Neutrophil (primary cell): ENCODE measurements around the gene ADAM15.

Source experiments
- H3K27ac ChIP-seq: fragments of 200-600 bp; sonication (generic); 2 replicates; pipeline ENCODE4 v1.5.1; 2016; ENCODE audit warnings: mild to moderate bottlenecking, moderate library complexity
- H3K27me3 ChIP-seq: fragments of 200-600 bp; sonication (generic); 2 replicates; pipeline ENCODE4 v1.6.0; 2016; ENCODE audit warnings: mild to moderate bottlenecking
- H3K36me3 ChIP-seq: fragments of 200-600 bp; sonication (generic); 2 replicates; pipeline ENCODE4 v1.5.1; 2017
- H3K4me1 ChIP-seq, 2 experiments: fragments of 200-600 bp in 1 of 2; sonication (generic) in 1 of 2; 1 replicate in 1 of 2; 2 replicates in 1 of 2; pipeline versions ENCODE4 v1.5.1 to v1.6.1; 2013 to 2016; ENCODE audit warnings: low read depth in 1 of 2, low read length in 1 of 2, mild to moderate bottlenecking in 1 of 2, moderate library complexity in 1 of 2; ENCODE audit not compliant: control insufficient read depth in 1 of 2, insufficient read depth in 1 of 2
- H3K4me3 ChIP-seq, 2 experiments: fragments of 200-600 bp in 1 of 2; sonication (generic) in 1 of 2; 1 replicate in 1 of 2; 2 replicates in 1 of 2; pipeline ENCODE4 v1.5.1; 2013 to 2016; ENCODE audit warnings: low read depth in 1 of 2, low read length in 1 of 2, mild to moderate bottlenecking in 1 of 2, moderate library complexity in 1 of 2
- H3K9me3 ChIP-seq: fragments of 200-600 bp; sonication (generic); 2 replicates; pipeline ENCODE4 v1.5.1; 2016
- TF ChIP-seq, protein P1 (sequence below): fragments of 200-600 bp; sonication (generic); IDR thresholded peaks from 2 replicates; pipeline ENCODE4 v1.5.1; 2016; ENCODE audit warnings: antibody characterized with exemption

ADAM15 gene

DNA sequence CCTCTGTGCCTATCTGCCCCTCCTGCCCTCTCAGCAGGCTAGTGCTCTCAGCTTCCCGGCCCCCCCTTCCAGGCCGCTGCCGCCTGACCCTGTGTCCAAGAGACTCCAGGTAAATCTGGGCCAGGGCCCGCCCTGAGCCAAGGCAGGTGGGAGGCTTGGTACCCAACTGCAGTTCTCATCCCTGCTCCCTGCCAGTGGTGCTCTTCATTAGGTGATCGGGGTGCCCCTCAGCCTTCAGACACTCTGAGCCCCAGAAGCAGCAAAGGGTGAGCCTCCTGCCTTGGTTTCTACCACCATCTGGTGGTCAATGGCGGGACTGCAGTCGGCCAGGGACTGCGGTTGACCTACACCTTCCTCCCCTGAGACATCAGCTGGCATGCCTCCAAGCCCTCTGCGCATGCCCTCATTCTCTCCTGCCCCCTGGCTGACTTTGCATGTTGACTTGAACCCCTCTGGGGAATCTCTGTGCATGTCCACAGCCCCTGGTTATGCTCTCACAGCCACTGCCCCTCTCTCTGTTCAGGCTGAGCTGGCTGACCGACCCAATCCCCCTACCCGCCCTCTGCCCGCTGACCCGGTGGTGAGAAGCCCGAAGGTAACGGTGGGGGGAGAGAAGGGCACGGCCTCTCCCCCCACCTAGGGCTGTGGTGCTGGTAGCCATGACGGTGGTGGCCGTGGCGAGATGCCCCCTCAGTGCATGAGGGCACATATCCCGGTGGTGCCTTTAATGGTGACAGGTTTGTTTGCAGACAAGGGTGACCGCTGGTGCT is 10.4 kb downstream of the ADAM15 start:
- TF ChIP-seq, protein P1, sequence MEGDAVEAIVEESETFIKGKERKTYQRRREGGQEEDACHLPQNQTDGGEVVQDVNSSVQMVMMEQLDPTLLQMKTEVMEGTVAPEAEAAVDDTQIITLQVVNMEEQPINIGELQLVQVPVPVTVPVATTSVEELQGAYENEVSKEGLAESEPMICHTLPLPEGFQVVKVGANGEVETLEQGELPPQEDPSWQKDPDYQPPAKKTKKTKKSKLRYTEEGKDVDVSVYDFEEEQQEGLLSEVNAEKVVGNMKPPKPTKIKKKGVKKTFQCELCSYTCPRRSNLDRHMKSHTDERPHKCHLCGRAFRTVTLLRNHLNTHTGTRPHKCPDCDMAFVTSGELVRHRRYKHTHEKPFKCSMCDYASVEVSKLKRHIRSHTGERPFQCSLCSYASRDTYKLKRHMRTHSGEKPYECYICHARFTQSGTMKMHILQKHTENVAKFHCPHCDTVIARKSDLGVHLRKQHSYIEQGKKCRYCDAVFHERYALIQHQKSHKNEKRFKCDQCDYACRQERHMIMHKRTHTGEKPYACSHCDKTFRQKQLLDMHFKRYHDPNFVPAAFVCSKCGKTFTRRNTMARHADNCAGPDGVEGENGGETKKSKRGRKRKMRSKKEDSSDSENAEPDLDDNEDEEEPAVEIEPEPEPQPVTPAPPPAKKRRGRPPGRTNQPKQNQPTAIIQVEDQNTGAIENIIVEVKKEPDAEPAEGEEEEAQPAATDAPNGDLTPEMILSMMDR = peak; percentile 99
- H3K36me3 ChIP-seq = peaks cover 46% of the 10 kb centered on the region

DNA sequence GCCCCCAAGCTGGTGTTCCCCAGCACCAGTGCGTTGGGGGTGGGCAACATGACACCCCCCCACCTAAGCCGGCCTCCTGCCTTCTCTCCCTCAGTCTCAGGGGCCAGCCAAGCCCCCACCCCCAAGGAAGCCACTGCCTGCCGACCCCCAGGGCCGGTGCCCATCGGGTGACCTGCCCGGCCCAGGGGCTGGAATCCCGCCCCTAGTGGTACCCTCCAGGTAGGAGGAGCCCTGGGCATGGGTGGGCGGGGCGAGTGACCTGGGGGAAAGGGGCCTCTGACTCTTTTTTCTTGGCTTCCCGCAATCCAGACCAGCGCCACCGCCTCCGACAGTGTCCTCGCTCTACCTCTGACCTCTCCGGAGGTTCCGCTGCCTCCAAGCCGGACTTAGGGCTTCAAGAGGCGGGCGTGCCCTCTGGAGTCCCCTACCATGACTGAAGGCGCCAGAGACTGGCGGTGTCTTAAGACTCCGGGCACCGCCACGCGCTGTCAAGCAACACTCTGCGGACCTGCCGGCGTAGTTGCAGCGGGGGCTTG is 11.1 kb downstream of the ADAM15 start:
- Histone ChIP-seq H3K27ac (no peak overlapping the region), H3K9me3 (no peaks in the 10 kb centered on the region), H3K4me1 (peaks cover 29 to 36% of the 10 kb centered on the region in 2 experiments), H3K27me3 (peaks cover 29% of the 10 kb centered on the region), H3K4me3 (no peak overlapping the region), H3K36me3 (peaks cover 40% of the 10 kb centered on the region)
- TF ChIP-seq, protein P1 = no peak

More for the DNA sequence above, 10.4 kb downstream of the ADAM15 start:
- Histone ChIP-seq H3K4me3 (no peak overlapping the region), H3K27ac (peak overlapping the region; percentile 23), H3K4me1 (peaks cover 29 to 36% of the 10 kb centered on the region in 2 experiments), H3K9me3 (no peaks in the 10 kb centered on the region), H3K27me3 (peaks cover 29% of the 10 kb centered on the region)

DNA sequence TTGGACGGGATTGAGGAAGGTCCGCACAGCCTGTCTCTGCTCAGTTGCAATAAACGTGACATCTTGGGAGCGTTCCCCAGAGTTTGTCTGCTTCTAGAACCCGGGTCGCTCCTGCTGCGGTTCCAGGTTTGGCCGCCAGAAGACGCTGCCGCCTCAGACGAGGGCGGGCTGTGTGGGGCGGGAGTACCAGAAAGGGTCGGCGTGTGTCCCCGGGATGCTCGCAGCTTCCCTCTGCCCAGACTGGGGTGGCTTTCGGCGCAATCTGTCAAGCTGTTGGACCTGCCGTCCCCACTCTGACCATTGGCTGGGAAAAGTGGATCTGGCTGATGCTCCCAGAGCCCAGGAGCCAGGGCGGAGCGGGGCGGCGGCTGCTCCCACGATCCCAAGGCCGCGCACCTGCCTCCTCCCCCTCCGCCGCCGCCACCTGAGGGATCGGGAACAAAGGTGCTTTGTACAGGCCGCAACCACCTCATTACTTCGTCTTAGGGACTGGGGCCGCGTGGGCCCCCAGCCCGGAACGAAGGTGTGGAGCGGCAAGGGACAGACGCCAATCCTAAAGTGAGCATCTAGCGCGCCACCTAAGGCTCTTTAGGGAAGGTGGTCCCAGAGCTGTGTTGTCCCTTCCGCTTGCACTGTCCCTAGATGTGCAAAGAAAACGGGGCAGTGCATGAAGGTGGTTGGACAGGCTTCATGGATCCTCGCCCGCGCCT is 11.7 kb downstream of the ADAM15 start:
- peak overlapping the region; percentile 75 to 76 for H3K4me3 ChIP-seq
- H3K9me3 ChIP-seq = no peaks in the 10 kb centered on the region
- H3K27ac ChIP-seq = peak overlapping the region; percentile 92
- peaks cover 29% of the 10 kb centered on the region for H3K27me3 ChIP-seq
- TF ChIP-seq, protein P1 = peak; percentile 64
- H3K4me1 ChIP-seq = peaks cover 29 to 36% of the 10 kb centered on the region in 2 experiments
- H3K36me3 ChIP-seq = peaks cover 33% of the 10 kb centered on the region

DNA sequence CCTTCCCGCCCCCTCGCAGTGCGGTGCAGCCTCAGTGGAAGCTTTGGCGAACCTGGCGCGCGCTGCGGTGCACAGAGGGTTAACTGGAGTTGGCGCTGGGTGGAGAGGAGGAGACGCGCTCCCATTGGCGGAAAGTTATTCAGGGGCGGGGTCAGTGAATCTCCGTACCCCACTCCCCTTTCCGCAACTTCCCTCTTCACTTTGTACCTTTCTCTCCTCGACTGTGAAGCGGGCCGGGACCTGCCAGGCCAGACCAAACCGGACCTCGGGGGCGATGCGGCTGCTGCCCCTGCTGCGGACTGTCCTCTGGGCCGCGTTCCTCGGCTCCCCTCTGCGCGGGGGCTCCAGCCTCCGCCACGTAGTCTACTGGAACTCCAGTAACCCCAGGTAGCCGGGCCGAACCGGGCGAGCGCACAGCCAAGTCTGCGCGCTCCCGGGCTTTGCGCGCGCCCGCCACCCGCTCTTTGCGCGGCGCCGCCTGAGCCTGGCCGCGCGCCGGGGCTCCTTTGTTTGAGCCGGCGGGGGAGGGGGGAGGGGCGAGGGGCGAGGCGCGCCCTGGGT is 12.5 kb downstream of the ADAM15 start, which contains the start of gene EFNA4:
EFNA4 (plus strand) TSS at position 191 of the 561 bp plus-strand sequence; CDS start at position 275, 84 bp downstream.
- no peaks in the 10 kb centered on the region for H3K9me3 ChIP-seq
- H3K27me3 ChIP-seq = peaks cover 32% of the 10 kb centered on the region
- TF ChIP-seq, protein P1 = peak; percentile 28
- peak within 1 kb of the TSS; percentile 75 to 76 for H3K4me3 ChIP-seq
- H3K36me3 ChIP-seq = peaks cover 26% of the 10 kb centered on the region
- H3K27ac ChIP-seq = peak within 1 kb of the TSS; percentile 92
- H3K4me1 ChIP-seq = peaks cover 29 to 36% of the 10 kb centered on the region in 2 experiments

DNA sequence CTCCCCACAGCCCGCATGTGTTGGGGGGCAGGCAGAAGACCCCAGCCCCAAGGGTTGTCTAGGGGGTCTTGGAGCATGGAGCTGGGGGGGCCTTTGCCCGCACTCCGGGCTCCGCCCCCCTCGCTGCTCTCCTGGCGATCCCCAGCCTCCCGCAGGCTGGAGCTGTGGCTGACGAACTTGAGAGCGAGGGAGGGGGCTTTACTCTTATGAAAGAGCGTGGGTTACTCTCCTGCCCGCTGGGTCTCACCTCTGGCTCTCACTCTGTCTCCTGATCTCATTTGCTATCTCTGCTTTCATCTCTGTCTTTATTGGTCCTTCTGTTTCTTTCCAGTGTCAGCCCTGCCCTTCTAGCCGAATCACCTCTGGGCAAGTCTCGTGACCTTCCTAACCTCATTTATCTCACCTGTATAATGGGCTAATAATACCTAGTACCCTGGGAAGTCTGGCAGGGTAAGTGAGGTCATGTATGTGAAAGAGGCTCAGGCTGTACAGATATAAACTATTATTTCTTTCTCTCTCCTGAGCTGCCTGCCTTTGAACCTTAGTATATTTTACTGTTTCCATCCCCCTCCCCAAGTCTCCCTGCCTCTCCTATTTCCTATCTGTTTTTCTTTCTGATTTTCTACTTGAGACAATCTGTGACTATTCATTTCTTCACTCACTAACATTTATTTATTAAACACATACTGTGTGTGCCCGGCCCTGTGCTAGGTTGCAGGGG is 13.2 kb downstream of the ADAM15 start:
- Histone ChIP-seq H3K27ac (peak overlapping the region; percentile 92), H3K27me3 (peaks cover 38% of the 10 kb centered on the region), H3K4me3 (peak overlapping the region; percentile 75 to 76), H3K36me3 (peaks cover 24% of the 10 kb centered on the region), H3K4me1 (peaks cover 29 to 36% of the 10 kb centered on the region in 2 experiments), H3K9me3 (no peaks in the 10 kb centered on the region)
- TF ChIP-seq, protein P1 = no peak
